Glomerular visceral epithelial cell (primary cell): ENCODE data around the gene KDSR.

Experiments used
- DNase-seq: peaks from one replicate; pipeline ENCODE4 v3.0.0-alpha.2; 2016; ENCODE audit errors: extremely low spot score

KDSR gene

DNA sequence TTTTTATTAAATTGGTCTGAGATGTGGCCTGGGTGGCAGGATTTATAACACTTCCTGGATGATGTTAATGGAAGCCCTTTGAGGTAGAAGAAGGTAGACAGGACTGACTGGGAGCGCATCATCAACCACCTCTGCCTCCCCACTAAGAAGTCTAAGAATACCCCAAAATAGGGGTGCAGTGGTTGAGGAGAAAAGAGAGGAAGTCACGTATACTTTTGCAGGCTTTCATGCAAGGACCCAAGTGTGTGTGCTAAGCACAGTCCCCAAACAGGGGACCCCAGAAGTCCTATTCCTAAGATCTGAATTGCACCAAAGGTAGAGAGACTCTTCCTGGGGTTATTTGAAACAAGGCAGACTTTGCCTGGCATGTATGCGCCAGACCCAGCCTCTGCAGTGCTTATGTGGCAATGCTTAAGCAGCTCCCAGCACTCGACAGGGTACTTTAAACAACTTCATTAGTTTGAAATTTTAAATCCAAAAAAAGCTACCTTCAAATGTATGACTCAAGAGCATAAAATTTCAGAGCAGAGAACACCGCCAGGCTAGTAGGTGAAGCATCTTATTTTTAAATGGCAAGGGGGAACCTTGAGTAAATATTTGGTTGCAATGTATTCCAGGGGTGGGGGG, 82.7 kb downstream of the KDSR start:
- DNase-seq: no peak

DNA sequence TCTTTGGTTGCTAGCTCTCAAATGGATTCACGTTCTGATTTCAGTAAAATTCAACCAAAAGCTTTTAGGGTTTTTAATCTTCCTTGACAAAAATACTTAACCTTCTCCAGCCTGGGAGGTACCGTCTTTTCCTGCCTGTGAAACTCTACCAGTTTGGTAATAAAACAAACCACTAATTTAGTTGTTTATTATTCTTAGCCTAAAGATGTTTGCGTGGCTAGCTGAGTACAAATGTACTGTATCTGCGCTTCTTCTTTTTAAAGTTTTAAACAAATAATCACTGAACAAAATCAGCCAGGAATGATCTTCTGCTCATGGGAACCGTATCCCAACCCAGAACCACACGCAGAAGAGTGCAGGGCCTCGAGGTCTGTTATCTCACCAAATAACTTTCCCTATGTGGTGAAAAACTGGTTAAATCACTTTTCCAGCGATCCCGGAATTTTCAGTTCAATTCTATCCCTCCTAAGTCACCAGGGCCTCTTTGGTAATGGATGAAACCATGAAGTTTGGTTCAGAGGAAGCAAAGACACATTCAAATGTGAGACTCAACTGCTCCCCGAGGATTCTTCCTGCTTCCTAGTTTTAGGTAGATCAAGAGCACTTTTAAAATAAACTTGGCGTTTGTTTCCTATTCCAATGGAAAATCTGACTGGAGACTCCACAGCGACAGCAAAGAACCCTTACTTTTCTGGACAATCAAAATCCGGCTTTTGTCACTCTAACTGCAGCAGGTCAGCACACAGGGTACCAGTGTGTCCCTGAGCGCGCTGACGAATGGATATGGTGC, 83.5 kb downstream of the KDSR start:
- no peak for DNase-seq

DNA sequence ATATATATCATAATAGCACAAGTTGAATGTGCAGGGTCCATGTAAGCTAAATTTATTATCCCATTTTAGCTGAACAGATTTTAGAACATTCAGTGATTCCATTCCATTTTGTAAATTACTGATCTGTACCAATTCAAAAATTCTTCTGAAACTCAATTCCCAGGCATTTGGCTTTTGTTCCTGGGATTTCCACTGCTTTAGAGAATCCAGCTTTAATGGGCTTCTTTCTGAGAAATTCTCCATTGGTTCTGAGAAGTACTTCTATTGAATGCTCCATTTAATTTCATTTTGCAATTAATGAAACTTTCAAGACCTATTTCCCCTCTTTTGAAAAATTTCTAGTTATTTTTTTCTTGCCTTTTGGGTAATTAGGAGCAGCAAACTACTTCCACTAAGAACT, 84.2 kb downstream of the KDSR start:
- no peak for DNase-seq
